Stomach (tissue), 4 donors: Measurements from ENCODE around the gene AKR1C2.

Source experiments
- EP300 ChIP-seq: sonication (generic); formaldehyde crosslinking; IDR thresholded peaks from one replicate; pipeline ENCODE4 v1.6.1; 2017; ENCODE audit warnings: antibody characterized with exemption
- POLR2A ChIP-seq, 4 donors: fragments of 450-650 bp; IDR thresholded peaks; one replicate each; pipeline ENCODE4 v1.6.1; 2016; ENCODE audit warnings: antibody characterized with exemption in 4 of 4, control low read depth in 2 of 4, mild to moderate bottlenecking in 1 of 4, moderate library complexity in 1 of 4
- POLR2AphosphoS5 ChIP-seq, 3 donors: sonication (generic); formaldehyde crosslinking; IDR thresholded peaks; one replicate each; pipeline ENCODE4 v1.6.1; 2016; ENCODE audit warnings: antibody characterized with exemption in 3 of 3
- TF ChIP-seq, protein P1 (sequence below), 7 experiments: fragments of 450-650 bp in 4 of 7; fragments of 200-600 bp in 3 of 7; sonication (generic) in 3 of 7; IDR thresholded peaks; one replicate each; pipeline ENCODE4 v1.5.1; 2016 to 2019; ENCODE audit warnings: antibody characterized with exemption in 7 of 7, control low read depth in 2 of 7, mild to moderate bottlenecking in 1 of 7

GRCh38 chr10:4983615-4984216 is 19.9 kb downstream of the AKR1C2 start:
- TF ChIP-seq, protein P1, sequence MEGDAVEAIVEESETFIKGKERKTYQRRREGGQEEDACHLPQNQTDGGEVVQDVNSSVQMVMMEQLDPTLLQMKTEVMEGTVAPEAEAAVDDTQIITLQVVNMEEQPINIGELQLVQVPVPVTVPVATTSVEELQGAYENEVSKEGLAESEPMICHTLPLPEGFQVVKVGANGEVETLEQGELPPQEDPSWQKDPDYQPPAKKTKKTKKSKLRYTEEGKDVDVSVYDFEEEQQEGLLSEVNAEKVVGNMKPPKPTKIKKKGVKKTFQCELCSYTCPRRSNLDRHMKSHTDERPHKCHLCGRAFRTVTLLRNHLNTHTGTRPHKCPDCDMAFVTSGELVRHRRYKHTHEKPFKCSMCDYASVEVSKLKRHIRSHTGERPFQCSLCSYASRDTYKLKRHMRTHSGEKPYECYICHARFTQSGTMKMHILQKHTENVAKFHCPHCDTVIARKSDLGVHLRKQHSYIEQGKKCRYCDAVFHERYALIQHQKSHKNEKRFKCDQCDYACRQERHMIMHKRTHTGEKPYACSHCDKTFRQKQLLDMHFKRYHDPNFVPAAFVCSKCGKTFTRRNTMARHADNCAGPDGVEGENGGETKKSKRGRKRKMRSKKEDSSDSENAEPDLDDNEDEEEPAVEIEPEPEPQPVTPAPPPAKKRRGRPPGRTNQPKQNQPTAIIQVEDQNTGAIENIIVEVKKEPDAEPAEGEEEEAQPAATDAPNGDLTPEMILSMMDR (IDR thresholded peaks at IDR 0.05): no peak
- TF ChIP-seq POLR2A (IDR thresholded peaks at IDR 0.05) (no peak), EP300 (no peak), POLR2AphosphoS5 (IDR thresholded peaks at IDR 0.05) (no peak)
